ENCODE results near the gene MON1B.
"Not testable (repeated sequence)": the region's sequence is repeated elsewhere in the genome, so short reads cannot be mapped to it uniquely, and the experiment has no call there.

MON1B gene

DNA sequence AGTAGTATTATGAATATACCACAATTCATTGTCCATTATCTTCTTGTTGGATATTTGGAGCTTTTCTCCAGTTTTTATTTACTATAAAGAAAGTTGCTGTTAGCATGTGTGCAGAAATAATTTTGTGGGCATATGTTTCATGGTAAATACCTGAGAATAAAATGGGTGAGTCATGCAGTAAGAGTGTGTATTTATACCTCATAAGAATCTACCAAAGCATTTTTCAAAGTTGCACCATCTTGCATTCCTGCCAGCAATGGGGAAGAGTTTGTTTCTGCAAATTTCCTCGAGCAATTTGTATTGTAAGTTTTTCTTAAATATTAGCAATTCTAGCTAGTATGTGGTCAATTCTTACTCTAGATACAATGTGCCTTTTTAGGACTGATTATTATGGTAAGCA, 7.9 kb upstream of the MON1B start:
- Histone ChIP-seq H3K27ac (ENCODE audit: poor library complexity, severe bottlenecking) (no peak overlapping the region), H3K4me3 (ENCODE audit: severe bottlenecking) (no peak overlapping the region), H3K27me3 (ENCODE audit: insufficient read depth, poor library complexity, severe bottlenecking) (peaks cover 5% of the 10 kb centered on the region), H3K36me3 (ENCODE audit: low read depth) (0 out of 2 replicates have a peak, but pooled peaks cover 3% of the 10 kb centered on the region), H3K4me1 (ENCODE audit: insufficient read depth, poor library complexity, severe bottlenecking) (peaks cover 12% of the 10 kb centered on the region), H3K9me3 (ENCODE audit: severe bottlenecking) (no peaks in the 10 kb centered on the region)
- TF ChIP-seq CTCF (IDR thresholded peaks at IDR 0.05; ENCODE audit: poor library complexity, severe bottlenecking): no peak
- DNase-seq (ENCODE audit: low spot score) (no peak), ATAC-seq (ENCODE audit: low read depth) (peak; percentile 86)

GRCh38 chr16:77186298-77186697, 4.7 kb upstream of the MON1B start:
- not testable (repeated sequence) for H3K9me3 ChIP-seq (ENCODE audit: severe bottlenecking); H3K27me3 ChIP-seq (ENCODE audit: insufficient read depth, poor library complexity, severe bottlenecking); H3K36me3 ChIP-seq (ENCODE audit: low read depth); DNase-seq (ENCODE audit: low spot score); H3K4me3 ChIP-seq (ENCODE audit: severe bottlenecking); ATAC-seq (ENCODE audit: low read depth); H3K27ac ChIP-seq (ENCODE audit: poor library complexity, severe bottlenecking)
- H3K4me1 ChIP-seq (ENCODE audit: insufficient read depth, poor library complexity, severe bottlenecking): peaks cover 16% of the 10 kb centered on the region

DNA sequence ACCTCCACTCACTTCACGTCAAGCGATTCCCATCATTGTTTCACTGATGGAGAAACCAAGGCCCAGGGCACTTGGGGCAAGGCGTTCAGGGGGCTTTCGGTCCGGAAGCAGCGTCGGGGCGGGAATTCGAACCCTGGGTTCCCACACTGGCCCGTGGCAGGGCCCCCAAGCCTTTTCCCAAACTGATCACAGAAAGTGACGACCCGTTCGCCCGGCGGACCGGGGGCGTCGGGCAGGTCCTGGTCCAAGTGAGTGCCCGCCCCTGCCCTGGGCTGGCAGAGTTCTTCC, 856 bp upstream of the MON1B start:
- H3K27me3 ChIP-seq (ENCODE audit: insufficient read depth, poor library complexity, severe bottlenecking): no peaks in the 10 kb centered on the region
- ATAC-seq (ENCODE audit: low read depth): no peak
- peaks cover 18% of the 10 kb centered on the region for H3K36me3 ChIP-seq (ENCODE audit: low read depth)
- peak overlapping the region; percentile 70 for H3K27ac ChIP-seq (ENCODE audit: poor library complexity, severe bottlenecking)
- no peak for DNase-seq (ENCODE audit: low spot score)
- no peaks in the 10 kb centered on the region for H3K9me3 ChIP-seq (ENCODE audit: severe bottlenecking)
- peak overlapping the region; percentile 52 for H3K4me3 ChIP-seq (ENCODE audit: severe bottlenecking)
- TF ChIP-seq CTCF (IDR thresholded peaks at IDR 0.05; ENCODE audit: poor library complexity, severe bottlenecking): no peak
- H3K4me1 ChIP-seq (ENCODE audit: insufficient read depth, poor library complexity, severe bottlenecking): peaks cover 12% of the 10 kb centered on the region

DNA sequence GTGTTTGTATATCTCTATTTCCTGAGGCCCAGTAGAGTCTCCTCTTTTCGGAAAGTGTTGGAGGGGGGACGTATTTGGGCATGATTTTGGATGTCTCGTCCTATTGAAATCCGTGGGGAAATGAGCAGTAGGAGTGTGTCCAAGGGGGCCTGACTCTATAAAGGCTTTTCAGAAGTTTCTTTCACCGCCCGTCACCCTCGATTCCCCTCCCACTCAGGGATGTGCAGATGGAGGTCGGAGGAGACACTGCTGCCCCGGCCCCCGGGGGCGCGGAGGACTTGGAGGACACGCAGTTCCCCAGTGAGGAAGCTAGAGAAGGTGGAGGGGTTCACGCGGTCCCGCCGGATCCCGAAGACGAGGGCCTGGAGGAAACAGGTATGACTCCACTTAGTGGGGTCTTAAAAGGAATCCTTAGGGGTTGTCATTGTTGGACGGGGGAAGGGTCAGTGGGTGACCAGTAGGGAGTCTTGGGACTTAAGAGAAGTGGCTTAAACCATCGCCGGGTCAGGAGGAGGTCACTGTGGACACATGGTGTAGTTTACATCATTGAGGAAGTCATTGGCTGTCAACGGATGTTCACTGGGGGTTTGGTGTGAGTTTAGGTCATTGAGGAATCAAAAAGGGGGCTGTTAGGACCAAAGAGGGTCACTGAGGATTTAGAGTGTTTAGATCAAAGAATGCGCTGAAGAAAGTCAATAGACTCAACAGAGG, 424 bp downstream of the MON1B start:
- peak overlapping the region; percentile 70 for H3K27ac ChIP-seq (ENCODE audit: poor library complexity, severe bottlenecking)
- DNase-seq (ENCODE audit: low spot score) (no peak), ATAC-seq (ENCODE audit: low read depth) (no peak)
- no peaks in the 10 kb centered on the region for H3K27me3 ChIP-seq (ENCODE audit: insufficient read depth, poor library complexity, severe bottlenecking)
- no peaks in the 10 kb centered on the region for H3K9me3 ChIP-seq (ENCODE audit: severe bottlenecking)
- TF ChIP-seq CTCF (IDR thresholded peaks at IDR 0.05; ENCODE audit: poor library complexity, severe bottlenecking): no peak
- peaks cover 12% of the 10 kb centered on the region for H3K4me1 ChIP-seq (ENCODE audit: insufficient read depth, poor library complexity, severe bottlenecking)
- H3K36me3 ChIP-seq (ENCODE audit: low read depth): peaks cover 31% of the 10 kb centered on the region
- H3K4me3 ChIP-seq (ENCODE audit: severe bottlenecking): peak overlapping the region; percentile 52

DNA sequence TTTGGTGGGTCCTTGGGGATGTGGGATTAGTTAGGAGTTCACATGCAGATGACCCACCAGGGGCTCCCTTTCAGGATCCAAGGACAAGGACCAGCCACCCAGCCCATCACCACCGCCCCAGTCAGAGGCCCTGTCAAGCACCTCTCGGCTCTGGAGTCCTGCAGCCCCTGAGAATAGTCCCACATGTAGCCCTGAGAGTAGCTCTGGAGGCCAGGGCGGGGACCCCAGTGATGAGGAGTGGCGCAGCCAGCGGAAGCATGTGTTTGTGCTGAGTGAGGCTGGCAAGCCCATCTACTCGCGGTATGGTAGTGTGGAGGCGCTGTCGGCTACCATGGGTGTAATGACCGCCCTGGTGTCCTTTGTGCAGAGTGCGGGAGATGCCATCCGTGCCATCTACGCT, 2.4 kb downstream of the MON1B start:
- TF ChIP-seq CTCF (IDR thresholded peaks at IDR 0.05; ENCODE audit: poor library complexity, severe bottlenecking): no peak
- Histone ChIP-seq H3K9me3 (ENCODE audit: severe bottlenecking) (no peaks in the 10 kb centered on the region), H3K4me1 (ENCODE audit: insufficient read depth, poor library complexity, severe bottlenecking) (peaks cover 12% of the 10 kb centered on the region), H3K36me3 (ENCODE audit: low read depth) (peaks cover 46% of the 10 kb centered on the region), H3K27me3 (ENCODE audit: insufficient read depth, poor library complexity, severe bottlenecking) (no peaks in the 10 kb centered on the region), H3K4me3 (ENCODE audit: severe bottlenecking) (no peak overlapping the region), H3K27ac (ENCODE audit: poor library complexity, severe bottlenecking) (no peak overlapping the region)
- DNase-seq (ENCODE audit: low spot score) (no peak), ATAC-seq (ENCODE audit: low read depth) (no peak)

All from RWPE2 (cell line).